Effector CD4-positive, alpha-beta T cell (primary cell): ENCODE measurements around the gene FAM169A.
"Not testable (repeated sequence)": the region's sequence is repeated elsewhere in the genome, so short reads cannot be mapped to it uniquely, and the experiment has no call there.

ENCODE experiments used
- DNase-seq: peaks from one replicate; pipeline ENCODE4 v3.0.0-alpha.2; 2020

The FAM169A gene

GRCh38 chr5:74869414-74869813 is 3.2 kb upstream of the FAM169A start:
- DNase-seq = not testable (repeated sequence)

GRCh38 chr5:74866596-74867162 is 492 bp upstream of the FAM169A start:
- DNase-seq = no peak

- no peak for DNase-seq
These were observed 857 bp downstream of the FAM169A start for GRCh38 chr5:74865256-74865803.

DNA sequence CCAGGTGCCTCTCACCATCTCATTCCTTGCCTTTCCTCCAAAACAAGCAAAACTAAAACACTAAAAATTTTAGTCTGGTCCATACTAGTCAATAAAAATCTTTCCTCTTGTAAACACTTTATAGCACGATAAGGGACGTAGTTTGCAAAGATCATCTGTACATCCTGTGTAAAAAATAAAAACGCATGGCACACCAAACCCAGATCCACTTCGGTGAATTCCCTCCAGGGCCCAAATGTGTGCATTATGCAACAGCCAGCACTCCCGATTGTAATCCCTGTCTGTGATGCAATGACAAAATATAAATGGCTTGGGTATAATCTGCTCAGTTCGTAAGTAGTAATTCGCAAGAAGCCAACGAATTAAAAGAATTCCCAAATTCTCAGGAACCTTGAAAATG is 1.4 kb downstream of the FAM169A start:
- DNase-seq = no peak

GRCh38 chr5:74863726-74864125 is 2.5 kb downstream of the FAM169A start:
- DNase-seq = no peak

GRCh38 chr5:74862221-74862620 is 4.0 kb downstream of the FAM169A start:
- DNase-seq = no peak

DNA sequence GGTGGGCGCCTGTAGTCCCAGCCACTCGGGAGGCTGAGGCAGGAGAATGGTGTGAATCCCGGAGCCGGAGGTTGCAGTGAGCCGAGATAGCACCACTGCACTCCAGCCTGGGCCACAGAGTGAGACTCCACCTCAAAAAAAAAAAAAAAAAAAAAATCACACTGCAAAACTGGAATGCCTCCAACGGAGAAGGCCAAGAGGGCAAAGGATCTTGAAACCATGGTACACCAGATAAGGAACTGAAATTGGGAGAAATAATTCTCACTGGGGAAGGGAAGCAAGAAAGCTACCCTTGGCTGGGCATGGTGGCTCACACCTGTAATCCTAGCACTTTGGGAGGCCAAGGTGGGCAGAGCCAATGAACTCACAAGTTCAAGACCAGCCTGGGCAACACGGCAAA is 9.2 kb downstream of the FAM169A start:
- not testable (repeated sequence) for DNase-seq

- DNase-seq = no peak
These were observed 12.9 kb downstream of the FAM169A start for GRCh38 chr5:74853256-74853655.

- no peak for DNase-seq
These were observed 14.4 kb downstream of the FAM169A start for GRCh38 chr5:74851684-74852353.

- no peak for DNase-seq
These were observed 15.3 kb downstream of the FAM169A start for GRCh38 chr5:74850789-74851425.

DNA sequence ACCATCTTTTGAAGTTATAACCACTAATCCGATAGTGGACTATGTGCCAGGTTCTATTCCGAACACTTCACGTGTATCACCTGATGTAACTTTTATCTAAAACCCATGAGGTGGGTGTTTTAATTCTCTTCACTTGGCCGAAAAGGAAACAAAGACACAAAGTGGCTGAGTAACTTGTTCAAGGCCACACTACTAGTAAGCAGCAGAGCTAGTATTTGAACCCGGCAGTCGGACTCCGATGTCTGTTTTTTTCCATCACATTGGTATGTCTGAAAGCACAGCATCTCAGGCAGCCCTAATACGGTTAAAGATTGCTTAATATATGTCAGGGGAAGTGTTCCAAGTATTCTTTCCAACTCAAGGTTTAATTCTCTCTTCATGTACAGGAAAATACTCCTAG is 16.2 kb downstream of the FAM169A start:
- DNase-seq = no peak

DNA sequence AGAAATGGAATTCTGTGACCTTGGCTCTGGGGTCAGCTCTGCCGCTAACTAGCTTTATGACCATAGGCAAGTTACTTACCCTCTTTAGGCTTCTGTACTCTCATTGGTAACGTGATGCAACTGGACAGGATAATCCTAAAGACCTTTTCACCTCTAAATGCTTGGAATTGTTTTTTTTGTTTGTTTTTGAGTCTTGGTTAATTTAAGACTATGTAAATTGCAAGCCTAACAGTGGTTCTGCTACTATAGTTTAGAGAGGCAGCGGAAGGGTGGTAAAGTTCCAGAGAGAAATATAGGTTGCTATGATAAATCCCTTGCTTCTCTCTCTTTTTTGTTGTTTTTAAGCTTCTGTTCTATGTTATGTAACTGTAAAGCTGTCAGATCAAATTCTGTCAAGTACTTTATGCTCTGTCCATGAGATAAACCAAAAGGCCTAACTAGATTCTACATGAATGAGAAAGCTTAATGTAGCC is 17.6 kb downstream of the FAM169A start:
- DNase-seq = no peak

GRCh38 chr5:74839229-74839628 is 27.0 kb downstream of the FAM169A start:
- no peak for DNase-seq

DNA sequence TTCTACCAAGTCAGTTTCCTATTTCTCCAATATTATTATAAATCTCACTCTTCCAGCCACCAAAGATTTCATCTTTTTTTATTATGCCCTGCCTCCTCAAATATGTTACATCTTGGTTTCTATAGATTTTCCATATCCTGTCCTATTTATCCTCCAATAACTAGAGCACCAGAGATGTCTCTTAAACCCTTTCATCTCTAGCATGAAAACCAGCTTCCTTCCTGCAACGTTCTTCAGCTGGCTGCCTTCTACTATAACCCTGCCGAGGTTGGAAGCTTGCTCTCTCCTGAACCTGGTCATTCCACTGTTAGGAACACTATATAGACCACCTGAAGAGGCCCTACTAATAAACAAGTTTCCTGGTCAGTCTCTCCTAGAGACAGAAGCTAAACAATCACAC is 27.9 kb downstream of the FAM169A start:
- no peak for DNase-seq

GRCh38 chr5:74837115-74837514 is 29.1 kb downstream of the FAM169A start:
- DNase-seq = no peak

DNA sequence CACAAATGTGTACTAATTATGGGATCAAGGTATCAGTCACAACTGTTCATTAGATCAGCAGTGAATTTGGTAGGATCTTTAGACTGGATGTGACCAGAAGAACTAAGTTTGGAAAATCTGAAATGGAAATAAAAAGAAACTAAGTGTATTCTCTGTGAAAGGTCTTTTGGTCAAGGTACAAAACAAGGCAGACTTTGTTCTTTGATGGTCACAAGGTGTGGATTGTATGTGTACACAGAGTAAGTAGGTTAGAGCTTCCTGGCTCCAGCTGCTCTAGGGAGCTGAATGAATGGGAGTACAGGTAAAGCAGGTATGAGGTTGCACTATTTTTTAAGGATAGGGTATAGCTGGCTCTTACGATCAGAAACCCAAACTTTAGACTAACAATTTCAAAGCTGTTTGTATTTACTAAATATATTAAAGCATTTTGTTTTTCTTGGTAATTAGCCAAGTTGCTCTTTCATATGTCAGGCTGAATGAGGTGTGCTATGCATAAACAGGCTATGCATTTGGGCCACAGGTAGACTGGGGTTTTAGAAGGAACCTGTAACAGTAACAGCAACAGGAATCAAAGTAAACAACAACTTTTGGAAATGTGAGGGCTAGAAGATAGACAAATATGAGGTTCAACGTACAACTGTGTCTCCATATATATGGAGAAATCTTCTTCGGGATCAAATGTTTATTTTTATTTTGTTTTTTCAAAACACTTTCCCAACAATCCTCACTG is 32.5 kb downstream of the FAM169A start:
- DNase-seq = no peak

GRCh38 chr5:74829413-74829812 is 36.8 kb downstream of the FAM169A start:
- DNase-seq = no peak

DNA sequence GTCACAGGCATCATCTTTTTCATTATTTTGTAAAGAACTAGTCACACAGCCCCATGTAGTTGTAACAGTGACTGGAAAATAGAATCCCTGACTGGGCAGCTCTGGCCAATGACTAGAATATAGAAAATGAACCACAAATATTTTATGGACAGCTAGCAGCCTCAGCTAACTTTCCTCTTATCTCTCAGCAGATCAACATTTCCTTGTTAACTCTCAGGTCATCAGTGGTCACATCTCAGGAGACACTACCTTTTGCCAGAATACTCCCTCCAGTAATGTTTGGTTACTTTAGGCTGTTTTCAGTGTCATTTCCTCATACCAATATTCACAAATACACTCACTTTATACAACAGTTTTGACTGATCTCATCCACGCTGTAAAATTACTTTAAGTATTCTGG is 43.9 kb downstream of the FAM169A start:
- no peak for DNase-seq

DNA sequence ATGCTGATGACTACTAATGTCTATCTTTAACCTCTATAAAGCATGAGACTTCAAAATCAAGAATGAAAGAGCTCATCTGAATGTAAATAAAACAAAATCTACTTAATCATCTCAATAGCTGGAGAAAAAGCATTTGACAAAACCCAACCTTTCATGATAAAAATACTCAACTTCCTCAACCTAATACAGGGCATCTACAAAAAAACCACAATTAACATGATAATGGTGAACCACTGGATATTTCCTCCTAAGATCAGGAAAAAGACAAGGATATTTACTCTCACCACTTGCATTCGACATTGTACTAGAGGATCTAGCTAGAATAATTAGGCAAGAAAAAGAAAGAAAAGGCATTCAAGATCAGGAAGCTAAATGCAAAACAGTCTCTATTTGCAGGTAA is 49.3 kb downstream of the FAM169A start:
- DNase-seq = no peak

- no peak for DNase-seq
These were observed 55.3 kb downstream of the FAM169A start for GRCh38 chr5:74810915-74811314.

DNA sequence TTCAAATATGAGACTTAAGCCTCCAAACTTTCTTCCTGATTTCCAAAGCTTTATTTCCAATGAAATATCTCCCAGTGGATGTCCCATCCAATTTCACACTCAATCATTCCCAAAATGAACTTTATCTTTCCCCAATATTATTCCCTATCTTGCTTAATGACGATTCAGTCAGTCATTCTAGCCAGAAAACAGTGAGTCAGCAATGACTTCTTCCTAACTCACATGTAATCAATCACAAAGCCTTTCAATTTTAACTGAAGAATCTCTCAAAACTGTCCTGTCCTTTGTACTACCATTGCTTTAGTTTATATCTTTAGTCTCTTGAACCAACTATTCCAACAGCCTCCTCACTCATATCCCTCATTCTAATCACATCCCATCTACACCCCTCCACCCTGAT is 64.2 kb downstream of the FAM169A start:
- DNase-seq = no peak

DNA sequence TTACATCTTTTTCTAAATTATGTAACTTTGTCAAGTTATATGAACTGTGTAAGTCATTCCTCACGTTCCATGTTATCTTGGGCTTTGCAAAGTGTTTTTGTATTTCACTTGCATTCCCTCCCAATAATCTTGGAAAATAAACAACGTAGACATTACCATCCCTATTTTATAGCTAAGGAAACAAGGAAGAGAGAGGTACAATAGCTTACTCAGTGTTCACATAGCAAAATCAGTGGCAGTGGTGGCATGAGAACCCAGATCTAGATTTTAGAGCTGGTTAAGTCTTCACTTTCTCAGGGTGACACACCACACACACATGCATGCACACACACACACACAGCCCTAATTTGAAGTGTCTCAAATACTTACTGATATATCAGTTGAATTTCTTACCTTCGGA is 65.0 kb downstream of the FAM169A start:
- no peak for DNase-seq
